ENCODE results near the gene KCTD1.

The KCTD1 gene

GRCh38 chr18:26405190-26405801 is 143.1 kb downstream of the KCTD1 start:
- TF ChIP-seq CTCF (IDR thresholded peaks at IDR 0.05; ENCODE audit: extremely low read depth, missing control alignments) = peak; percentile 74
- DNase-seq (ENCODE audit: low spot score) = peak; percentile 67

Measured in GM20000 (cell line).